GM18858 (cell line): ENCODE results near the gene TMEM91.
"Not testable (repeated sequence)": the region's sequence is repeated elsewhere in the genome, so short reads cannot be mapped to it uniquely, and the experiment has no call there.

Source experiments
- ATAC-seq: cut with Tn5 transposase; IDR thresholded peaks from one replicate; pipeline ENCODE4 v1.9.1; 2021; ENCODE audit not compliant: unreplicated experiment

TMEM91 gene

DNA sequence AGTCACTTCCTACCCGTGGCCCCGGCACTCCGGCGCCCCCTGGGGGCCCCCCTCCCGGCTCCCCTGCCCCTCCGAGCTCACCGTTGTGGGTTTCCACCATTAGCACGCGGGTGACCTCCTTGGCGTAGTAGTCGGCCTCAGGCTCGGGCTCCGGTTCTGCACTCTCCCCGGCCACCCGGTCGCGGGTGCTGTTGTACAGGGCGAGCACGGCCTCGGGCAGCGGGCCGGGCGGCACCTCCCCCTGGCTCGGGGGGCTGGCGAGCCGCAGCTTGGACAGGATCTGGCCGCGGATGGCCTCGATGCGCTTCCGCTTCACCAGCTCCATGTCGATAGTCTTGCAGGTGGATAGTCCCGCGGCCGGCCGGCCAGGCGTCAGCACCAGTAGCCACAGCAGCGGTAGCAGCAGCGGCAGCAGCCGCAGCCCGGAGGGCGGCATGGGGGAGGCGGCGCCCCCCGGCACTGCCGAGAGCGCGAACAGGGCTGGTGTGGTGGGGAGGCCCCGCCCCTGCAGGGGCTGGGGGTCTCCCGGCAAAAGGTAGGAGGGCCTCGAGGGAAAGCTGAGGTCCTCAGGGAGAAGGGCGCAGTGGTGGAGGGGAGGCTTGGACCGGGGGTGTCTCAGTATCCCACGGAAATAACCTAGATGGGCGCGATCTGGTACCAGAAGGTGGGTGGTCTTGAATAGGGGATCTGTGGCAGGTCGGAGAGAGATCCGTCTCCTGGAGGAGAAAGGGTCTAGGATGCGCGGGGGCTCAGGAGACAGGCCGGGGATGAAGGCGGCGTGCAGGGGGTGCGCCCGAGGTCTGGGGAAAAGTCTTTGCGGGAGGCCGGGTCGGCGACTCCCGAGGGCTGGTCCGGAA, 23.5 kb upstream of the TMEM91 start:
- ATAC-seq, result no peak

DNA sequence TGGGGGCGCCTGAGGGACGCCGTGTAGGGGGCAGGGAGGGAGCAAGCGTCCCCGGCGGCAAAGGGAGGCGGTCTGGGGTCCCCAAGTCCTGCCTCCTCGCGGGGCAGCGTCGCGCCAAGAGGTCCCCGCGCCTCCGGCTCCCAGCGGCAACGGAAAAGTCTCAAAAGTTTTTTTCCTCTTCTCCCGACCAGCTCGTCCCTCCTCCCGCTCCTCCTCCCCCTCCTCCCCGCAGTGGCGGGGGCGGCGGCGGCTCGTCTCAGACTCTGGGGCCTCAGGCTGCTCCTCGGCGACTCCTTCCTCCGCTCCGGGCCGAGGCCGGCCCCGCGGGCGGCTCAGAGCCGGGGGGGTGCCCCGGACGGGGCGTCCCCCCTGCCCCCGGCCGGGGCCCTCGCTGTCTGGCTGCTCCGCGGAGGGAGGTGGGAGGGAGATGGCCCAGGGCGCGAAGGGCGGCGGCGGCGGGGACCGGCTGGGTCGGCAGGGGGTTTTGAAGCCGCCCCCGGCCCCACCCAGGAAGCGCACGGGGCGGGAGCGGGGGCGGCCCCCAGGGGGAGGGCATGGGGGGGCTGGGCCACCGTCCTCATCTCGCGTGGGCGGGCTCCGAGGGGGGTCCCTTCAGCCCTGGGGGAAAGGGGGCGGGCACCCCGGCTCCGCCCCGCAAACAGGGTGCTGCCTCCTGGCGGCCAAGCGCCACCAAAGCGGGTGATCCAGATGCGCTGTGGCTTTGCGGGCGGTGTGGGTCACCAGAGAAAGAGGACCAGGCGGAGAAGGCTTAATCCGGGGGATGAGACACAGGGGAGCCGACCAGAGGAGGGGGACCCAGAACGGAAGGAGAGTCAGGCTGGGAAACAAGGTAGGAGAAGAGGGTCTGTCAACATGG, 22.6 kb upstream of the TMEM91 start, which contains the start of gene TGFB1:
TSS of gene TGFB1 (minus strand) at position 457 of the 877 bp plus-strand sequence. CDS start 878 bp downstream, outside the sequence.
- no peak for ATAC-seq

DNA sequence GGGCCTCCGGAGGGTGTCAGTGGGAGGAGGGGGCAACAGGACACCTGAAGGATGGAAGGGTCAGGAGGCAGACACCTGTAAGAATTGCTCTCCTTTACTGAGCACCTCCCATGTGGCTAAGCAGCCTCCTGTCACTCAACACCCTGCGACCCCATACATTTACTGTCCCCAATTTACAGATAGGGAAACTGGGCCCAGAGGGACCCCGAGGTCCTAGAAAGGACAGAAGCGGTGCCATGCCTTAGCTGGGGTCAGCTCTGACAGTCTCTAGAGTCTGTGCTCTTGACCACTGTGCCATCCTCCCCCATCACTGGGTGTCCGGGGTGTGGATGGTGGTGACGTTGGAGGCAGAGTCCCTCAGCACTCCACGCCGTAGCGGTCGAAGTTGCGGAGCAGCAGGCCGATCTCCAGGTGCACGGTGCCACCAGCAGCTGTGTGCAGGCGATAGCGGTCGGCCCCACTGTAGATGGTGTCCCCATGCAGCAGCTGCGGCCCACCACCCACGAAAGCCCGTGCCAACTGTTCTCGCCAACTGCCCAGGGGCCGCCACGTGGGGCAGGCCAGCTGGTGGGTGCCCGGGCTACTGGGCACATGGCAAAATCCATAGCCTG, 21.9 kb upstream of the TMEM91 start:
- ATAC-seq, result no peak

DNA sequence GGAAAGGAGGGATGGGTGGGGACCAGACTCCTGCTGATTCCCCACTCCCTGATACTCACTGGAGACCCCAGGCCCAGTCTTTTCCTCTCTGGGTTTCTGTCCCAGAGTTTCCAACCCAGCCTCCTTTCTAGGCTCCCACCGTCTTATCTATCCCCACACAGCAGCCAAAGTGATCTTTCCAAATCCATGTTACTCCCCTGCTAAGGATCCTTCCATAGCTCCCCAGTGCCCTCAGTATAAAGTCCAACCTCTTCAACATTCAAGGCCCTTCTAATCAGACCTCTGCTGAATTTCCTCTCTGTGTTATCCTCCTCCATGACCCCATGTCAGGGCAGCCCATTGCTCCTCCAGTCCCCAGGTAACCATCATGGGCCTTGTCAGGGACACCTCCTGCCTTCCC, 21.3 kb upstream of the TMEM91 start:
- ATAC-seq, result no peak

DNA sequence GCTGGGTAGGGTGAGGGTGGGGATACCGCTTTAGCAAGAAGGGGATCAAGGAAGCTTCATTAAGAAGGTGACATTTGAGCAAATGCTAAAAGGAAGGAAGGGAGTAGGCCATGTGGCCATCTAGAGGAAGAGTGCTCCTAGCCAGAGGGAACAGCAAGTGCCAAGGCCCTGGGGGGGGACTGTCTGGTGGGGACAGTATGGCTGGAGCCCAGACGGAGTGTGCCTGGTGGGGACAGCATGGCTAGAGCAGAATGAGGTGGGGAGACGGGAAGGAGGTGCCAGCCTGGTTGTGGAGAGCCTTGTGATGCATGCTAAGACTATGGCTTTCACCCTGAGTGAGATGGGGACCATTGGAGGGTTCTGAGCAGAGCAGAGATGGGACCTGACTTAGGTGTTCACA, 20.5 kb upstream of the TMEM91 start:
- no peak for ATAC-seq

DNA sequence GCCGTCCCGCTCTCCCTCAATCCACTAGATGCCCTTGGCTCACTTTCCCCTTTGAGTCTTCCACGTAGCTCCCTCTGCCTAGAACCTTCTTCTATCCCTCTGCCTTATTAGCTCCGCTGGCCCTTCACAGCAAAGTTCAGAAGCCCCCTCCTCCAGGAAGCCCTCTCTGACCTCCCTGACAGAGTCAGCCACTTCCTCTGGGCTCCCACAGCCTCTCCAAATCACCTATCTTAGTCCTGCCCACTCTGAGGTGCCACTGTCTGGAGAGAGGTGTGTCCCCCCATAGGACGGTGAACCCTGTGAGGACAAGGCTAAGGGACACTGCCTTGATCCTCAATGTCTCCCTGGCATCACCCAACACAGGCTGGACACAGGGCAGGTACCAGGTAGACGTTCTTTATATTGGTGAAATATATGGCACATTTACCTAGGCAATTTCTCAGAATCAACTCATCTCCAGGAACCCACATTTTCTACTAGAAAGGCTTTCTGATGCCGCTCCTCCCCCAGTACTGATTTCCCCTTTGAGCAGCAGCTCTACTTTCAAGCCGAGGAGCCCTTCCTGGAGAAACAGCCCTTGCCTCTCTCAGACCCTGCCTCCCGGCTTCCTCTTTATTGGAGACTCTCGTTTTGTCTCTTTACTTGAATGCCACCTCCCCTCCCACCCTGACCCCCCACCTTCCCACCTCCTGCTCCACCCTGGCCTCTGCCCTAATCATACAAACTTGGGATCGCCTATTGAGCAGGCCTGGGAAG, 19.2 kb upstream of the TMEM91 start:
- ATAC-seq, result no peak

DNA sequence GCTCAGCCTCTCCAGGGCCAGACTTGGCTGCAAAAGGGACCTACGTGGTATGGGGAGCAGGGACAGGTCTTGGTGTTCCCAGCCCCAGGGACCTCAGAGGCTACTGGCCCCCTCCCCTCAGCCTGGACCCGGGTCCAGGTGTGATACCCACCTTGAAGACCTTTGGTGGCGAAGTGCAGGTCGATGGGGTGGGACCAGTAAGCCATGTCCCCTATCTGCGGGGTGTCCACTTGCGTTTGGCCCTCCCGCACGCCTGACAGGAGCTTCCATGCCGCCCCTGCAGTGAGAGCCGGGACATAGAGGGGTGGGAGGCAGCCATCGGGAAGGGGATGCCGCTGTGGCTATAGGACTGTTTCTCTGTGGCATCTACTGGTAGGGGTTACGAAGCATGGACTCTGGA, 18.6 kb upstream of the TMEM91 start:
- no peak for ATAC-seq

DNA sequence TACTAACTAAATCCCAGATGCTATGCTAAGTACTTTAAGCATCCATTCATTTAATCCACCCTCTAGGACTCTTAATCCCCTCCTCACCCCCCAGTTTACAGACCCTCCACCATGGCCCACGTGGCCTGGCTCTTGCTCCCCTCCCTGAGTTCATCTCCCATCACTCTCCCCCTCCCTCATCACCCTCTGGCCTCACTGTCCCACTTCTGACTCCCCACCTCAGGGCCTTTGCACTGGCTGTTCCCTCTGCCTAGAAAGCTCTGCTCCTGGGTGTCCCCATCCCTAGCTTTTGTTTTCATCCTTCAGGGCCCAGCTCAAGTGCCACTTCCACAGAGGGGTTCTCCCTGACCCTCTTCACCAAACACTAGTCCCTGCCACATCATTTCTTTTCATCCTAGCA, 16.6 kb upstream of the TMEM91 start:
- ATAC-seq, result no peak

DNA sequence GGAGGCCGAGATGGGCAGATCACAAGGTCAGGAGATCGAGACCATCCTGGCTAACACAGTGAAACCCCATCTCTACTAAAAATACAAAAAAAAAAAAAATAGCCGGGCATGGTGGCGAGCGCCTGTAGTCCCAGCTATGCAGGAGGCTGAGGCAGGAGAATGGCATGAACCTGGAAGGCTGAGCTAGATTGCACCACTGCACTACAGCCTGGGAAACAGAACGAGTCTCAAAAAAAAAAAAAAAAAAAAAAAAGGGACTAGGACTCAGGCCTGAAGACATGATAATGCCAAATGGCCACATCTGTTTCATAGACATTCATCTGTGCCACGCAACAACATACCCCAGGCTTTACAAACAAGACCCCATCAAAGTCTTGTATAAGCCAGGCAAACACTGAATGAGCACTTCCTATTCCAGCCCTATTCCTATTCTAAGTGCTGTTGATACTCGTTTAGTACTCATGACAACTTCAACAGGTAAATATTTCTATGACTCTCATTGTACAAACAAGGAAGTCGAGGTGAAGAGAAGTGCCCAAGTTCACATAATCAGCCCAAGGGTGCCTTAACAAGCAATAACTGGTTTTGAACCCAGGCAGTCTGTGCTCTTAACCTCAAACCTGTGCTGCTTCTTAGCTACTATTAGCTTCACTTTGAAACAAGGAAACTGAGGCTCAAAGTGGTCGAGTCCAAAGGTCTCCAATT, 14.0 kb upstream of the TMEM91 start:
- ATAC-seq, result no peak

DNA sequence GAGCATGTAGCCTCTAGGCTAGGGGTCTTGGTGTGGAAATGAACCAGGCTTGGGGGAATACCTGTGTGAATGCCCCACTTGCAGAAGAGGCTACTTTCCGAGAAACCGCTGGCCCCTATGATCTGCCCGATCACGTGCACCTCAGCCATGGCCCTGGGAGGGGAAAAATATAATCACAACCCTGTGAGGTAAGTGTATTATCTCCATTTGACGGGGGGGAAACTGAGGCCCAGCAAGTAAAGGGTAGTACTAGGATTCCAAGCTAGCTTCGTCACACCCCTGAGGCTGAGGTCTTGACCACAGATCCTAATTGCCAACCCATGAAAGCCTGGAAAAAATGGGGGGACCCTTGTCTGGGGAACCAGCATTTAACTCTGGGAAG, 13.0 kb upstream of the TMEM91 start:
- no peak for ATAC-seq

DNA sequence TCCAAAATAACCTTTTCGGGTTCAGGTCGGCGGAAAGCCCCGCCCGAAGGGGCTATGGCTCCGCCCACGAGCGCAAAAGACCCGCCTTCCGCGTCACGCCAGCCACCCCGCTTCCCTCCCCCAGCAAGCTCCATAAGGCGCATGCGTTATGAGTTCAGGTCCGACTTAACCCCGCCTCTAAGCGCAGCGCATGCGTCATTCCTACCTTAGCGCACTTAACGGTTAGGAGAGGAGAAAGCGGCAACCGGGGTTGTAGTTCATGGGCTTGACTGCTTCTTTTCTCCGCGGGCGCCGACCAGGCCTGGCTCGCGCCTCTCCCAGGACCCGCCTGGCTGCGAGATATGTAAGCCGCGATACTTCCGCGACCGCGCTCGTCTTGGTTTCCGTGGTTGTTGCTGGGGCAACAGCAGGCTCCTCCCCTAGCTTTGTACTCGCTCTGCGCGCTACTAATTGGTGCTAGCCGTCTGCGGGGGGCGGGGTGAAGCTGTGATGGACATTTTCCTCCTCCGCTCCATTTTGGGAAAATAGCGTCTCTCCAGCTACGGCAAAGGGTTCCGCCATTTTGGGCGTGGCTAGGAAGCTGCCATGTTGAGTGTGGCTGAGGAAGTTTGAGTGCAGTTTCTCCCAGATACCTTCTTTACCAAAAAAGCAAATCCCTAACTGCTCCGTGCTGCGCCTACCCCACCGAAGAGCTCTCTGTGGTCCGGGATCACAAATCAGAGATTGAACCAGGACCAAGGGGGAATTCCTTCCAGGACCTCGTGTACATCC, 12.4 kb upstream of the TMEM91 start, which contains the start of gene B9D2:
TSS of gene B9D2 (minus strand) at position 397 of the 771 bp plus-strand sequence. CDS start 630 bp downstream, outside the sequence.
- peak; percentile 70 for ATAC-seq

DNA sequence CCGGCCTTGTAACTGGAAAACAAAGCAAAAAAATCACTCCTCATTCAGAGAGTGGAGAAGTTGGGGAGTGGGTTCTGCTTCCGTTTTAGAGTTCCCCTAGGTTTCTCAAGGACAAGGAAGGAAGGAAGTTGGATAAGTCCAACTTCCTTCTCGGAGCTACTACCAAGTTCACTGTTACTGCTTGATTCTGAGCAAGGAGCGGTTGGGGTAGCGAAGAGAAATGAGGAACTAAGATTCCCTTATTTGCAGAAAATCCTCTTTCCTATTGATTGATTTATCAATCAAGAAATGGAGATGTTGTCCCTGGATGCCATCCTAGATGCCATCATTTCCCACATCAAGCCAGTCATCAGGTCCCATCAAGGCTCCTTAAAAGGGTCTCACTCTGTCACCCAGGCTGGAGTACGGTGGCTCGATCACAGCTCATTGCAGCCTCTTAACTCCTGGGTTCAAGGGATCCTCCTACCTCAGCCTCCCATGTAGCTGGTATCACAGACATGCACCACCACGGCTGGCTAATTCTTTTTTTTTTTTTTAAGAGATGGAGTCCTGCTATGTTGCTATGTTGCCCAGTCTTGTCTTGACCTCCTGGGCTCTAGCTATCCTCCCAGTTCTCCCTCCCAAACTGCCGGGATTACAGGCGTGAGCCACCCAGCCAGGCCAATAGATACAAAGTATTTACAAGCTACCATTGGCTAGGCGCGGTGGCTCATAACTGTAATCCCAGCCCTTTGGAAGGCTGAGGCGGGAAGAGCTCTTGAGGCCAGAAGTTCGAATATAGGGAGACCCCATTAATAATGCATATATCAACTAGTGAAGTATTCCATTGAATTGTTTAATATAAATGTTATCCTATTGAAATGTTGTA, 11.6 kb upstream of the TMEM91 start:
- ATAC-seq, result no peak

DNA sequence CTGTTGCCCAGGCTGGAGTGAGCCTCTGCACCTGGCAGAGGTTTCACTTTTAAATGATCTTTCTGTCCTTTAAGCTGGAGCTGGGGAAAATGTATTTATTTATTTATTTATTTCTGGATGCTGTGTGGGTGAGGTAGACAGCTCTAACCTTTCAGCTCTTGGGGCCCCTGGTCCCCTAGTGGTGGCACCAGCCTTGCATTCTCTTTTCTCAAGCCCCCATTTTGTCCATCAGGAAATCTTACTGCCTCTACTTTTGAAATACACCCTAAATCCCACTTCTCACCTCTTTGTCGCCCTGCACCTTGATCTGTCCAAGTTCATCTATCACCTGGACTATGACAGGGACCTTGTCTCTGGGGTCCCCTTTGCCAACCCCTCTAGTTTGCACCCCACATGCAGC, 10.2 kb upstream of the TMEM91 start:
- ATAC-seq, result no peak

DNA sequence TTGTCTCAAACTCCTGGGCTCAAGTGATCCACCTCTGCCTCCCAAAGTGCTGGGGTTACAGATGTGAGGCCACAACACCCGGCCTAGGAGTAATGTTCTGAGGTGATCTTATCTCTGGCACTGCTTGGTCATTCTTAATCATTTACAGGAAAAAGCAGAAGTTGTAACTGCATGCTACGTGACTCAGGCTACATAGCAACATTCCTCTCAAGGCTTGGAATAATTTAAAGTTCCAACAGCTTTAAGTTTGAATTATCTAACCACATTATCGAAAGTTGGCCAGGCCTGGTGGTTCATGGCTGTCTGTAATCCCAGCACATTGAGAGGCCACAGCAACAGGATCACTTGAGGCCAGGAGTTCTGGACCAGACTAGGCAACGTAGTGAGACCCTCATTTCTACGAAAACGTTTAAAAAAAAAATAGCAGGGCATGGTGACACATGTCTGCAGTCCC, 8.5 kb upstream of the TMEM91 start:
- no peak for ATAC-seq

DNA sequence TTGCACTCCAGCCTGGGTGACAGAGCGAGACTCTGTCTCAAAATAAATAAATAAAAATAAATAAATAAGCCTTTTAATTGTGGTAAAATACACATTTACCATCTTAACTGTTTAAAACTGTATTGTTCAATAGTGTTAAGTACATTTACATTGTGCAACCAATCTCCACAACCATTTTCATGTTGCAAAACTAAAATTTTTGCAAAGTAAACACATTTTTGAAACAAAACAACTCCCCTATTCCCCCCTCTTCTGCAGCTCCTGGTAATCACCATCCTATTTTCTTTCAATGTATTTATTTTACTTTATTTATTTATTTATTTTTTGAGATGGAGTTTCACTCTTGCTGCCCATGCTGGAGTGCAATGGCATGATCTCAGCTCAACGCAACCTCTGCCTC, 6.6 kb upstream of the TMEM91 start:
- ATAC-seq, result no peak

DNA sequence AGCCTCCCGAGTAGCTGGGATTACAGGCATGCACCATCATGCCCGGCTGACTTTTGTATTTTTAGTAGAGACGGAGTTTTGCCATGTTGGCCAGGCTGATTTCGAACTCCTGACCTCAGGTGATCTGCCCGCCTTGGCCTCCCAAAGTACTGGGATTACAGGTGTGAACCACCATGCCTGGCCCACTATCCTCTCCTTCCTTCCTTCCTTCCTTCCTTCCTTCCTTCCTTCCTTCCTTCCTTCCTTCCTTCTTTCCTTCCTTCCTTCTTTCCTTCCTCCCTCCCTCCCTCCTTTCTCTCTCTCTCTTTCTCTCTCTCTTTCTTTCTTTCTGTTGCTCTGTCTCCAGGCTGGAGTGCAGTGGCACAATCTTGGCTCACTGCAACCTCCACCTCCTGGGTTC, 5.2 kb upstream of the TMEM91 start:
- not testable (repeated sequence) for ATAC-seq

DNA sequence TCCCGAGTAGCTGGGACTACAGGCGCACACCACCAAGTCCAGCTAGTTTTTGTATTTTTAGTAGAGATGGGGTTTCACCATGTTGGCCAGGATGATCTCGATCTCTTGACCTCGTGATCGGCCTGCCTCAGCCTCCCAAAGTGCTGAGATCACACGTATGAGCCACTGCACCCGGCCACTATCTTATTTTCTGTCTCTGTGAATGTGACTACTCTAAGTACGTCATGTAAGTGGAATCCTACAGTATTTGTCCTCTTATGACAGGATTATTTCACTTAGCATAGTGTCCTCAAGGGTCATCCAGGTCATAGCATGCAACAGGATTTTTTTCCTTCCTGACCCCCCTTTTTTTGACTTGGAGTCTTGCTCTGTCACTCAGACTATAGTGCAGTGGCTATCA, 4.8 kb upstream of the TMEM91 start:
- ATAC-seq, result no peak

DNA sequence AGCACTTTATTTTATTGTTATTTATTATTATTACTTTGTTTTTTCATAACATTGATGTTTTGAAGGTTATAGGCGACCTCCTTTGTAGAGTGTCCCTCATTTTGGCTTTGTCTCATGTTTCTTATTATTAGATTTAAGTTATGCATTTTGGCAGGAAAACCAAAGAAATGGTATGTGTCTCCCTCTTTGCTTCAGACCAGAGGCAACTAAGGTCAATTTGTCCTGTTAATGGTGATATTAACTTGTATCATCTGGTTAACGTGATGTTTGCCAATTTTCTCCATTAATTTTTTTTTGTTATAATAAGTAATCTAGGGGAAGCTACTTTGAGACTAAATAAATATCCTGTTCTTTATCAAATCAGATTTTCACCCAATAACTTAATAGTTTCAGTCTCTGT, 3.8 kb upstream of the TMEM91 start:
- no peak for ATAC-seq
